OCI-LY3 (cell line): Measurements from ENCODE around the gene PKD1L1.

Experiments used
- H2AFZ ChIP-seq: fragments of 200-600, 300-600 bp; shearing (Covaris generic); 2 replicates; pipeline ENCODE4 v1.6.0; 2014; ENCODE audit warnings: antibody characterized with exemption, low read depth, low read length
- H3K27ac ChIP-seq: fragments of 200-600, 300-600 bp; sonication (generic); 2 replicates; pipeline ENCODE4 v1.5.1; 2014; ENCODE audit warnings: mild to moderate bottlenecking, low read length, moderate library complexity, mixed read lengths
- H3K27me3 ChIP-seq: fragments of 200-600, 300-600 bp; sonication (generic); 2 replicates; pipeline ENCODE4 v1.6.1; 2014; ENCODE audit warnings: low read depth, low read length, mixed read lengths
- H3K36me3 ChIP-seq: fragments of 200-600, 300-600 bp; sonication (generic); replicated peaks from 2 replicates; pipeline ENCODE3; 2014; ENCODE audit warnings: low read depth, low read length, mixed read lengths
- H3K4me1 ChIP-seq: fragments of 300-600, 200-600 bp; sonication (generic); 2 replicates; pipeline ENCODE4 v1.6.1; 2014; ENCODE audit warnings: low read length, mixed read lengths
- H3K4me2 ChIP-seq: fragments of 200-600, 300-600 bp; sonication (generic); 2 replicates; pipeline ENCODE4 v1.6.1; 2014; ENCODE audit warnings: low read length, mixed read lengths
- H3K4me3 ChIP-seq: fragments of 300-600, 200-600 bp; sonication (generic); 2 replicates; pipeline ENCODE4 v1.5.1; 2014; ENCODE audit warnings: antibody characterized with exemption, mild to moderate bottlenecking, low read length, moderate library complexity
- H3K79me2 ChIP-seq: fragments of 300-600, 200-600 bp; shearing (Covaris generic); 2 replicates; pipeline ENCODE4 v1.6.1; 2014; ENCODE audit warnings: mild to moderate bottlenecking, low read length, mixed read lengths
- H3K9ac ChIP-seq: fragments of 300-600, 200-600 bp; shearing (Covaris generic); 2 replicates; pipeline ENCODE4 v1.6.0; 2014; ENCODE audit warnings: mild to moderate bottlenecking, low read length, moderate library complexity
- H3K9me3 ChIP-seq: fragments of 200-600, 300-600 bp; shearing (Covaris generic); 2 replicates; pipeline ENCODE4 v1.6.1; 2014; ENCODE audit warnings: low read length, mixed read lengths; ENCODE audit not compliant: insufficient read depth
- H4K20me1 ChIP-seq: fragments of 200-600, 300-600 bp; sonication (generic); 2 replicates; pipeline ENCODE4 v1.6.1; 2016; ENCODE audit warnings: low read length, mixed read lengths; ENCODE audit not compliant: insufficient read depth
- CTCF ChIP-seq: fragments of 200-600, 300-600 bp; sonication (generic); IDR thresholded peaks from 2 replicates; pipeline ENCODE4 v1.5.1; 2014; ENCODE audit warnings: antibody characterized with exemption, low read length, low read depth
- EZH2phosphoT487 ChIP-seq: fragments of 200-600 bp; shearing (Covaris generic); IDR thresholded peaks from 2 replicates; pipeline ENCODE4 v1.6.1; 2018; ENCODE audit warnings: antibody characterized with exemption, mixed run types, low read depth

PKD1L1 gene

GRCh38 chr7:47735431-47736345, 212.6 kb downstream of the PKD1L1 start:
- Histone ChIP-seq H3K4me1 (0 out of 2 replicates have a peak, but pooled peaks cover 3% of the 10 kb centered on the region), H3K4me2 (no peak overlapping the region), H3K27ac (no peak overlapping the region), H4K20me1 (no peaks in the 10 kb centered on the region), H3K9me3 (no peaks in the 10 kb centered on the region), H2AFZ (no peak overlapping the region), H3K4me3 (no peak overlapping the region), H3K36me3 (no peaks in the 10 kb centered on the region), H3K27me3 (peaks cover 48% of the 10 kb centered on the region), H3K9ac (no peak overlapping the region), H3K79me2 (no peaks in the 10 kb centered on the region)
- TF ChIP-seq EZH2phosphoT487 (no peak), CTCF (no peak)

DNA sequence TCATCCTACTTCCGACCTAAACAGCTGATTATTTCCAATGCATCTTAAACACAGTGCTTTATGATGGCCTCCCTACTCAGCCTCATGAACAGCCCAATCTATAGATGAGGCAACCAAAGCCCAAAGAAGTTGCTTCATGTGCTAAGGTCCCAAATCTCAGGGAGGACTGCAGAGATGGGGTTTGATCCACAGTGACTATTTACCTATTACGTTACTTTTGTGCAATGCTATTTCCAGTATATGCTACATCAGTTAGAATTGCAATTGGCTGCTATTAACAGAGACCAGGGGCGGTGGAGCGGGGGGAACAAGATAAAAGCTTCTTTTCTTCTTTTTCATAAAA, 213.3 kb downstream of the PKD1L1 start:
- no peak overlapping the region for H2AFZ ChIP-seq
- no peaks in the 10 kb centered on the region for H3K79me2 ChIP-seq
- H3K9ac ChIP-seq = no peak overlapping the region
- peaks cover 54% of the 10 kb centered on the region for H3K27me3 ChIP-seq
- H3K4me1 ChIP-seq = 0 out of 2 replicates have a peak, but pooled peaks cover 3% of the 10 kb centered on the region
- no peaks in the 10 kb centered on the region for H3K9me3 ChIP-seq
- no peak overlapping the region for H3K4me2 ChIP-seq
- H3K4me3 ChIP-seq = no peak overlapping the region
- no peaks in the 10 kb centered on the region for H3K36me3 ChIP-seq
- no peak overlapping the region for H3K27ac ChIP-seq
- H4K20me1 ChIP-seq = no peaks in the 10 kb centered on the region
- TF ChIP-seq CTCF (no peak), EZH2phosphoT487 (no peak)

DNA sequence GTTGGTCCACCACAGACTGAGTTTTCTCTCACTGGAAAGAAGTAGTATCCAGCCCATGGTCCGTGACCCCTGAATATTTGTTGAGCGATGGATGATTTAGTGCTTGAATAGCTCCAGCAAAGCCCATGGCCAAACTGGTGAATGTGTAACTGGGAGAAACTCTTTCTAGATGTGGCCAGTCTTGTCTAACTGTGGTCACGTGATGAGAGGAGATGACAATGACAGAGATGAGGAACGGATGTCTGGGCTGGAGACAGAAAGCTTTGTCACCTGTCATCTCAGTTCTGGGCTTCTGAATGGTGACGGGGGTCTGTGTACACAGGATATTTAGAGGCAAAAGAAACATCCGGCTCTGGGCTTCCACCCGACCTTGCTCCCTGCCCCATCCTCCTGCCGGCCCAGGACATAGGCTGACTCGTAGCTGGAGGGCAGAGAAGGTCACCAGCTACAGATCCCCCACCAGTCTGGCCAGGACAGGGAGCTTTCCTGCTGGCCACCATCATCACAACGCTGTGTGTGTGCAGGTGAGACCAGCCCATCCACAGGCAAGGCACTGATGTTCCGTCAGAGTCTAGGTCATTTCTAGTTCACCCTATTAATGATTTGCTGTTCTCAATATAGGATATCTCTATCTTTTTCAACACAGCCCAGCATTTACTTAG, 213.8 kb downstream of the PKD1L1 start:
- H2AFZ ChIP-seq = no peak overlapping the region
- no peaks in the 10 kb centered on the region for H3K9me3 ChIP-seq
- H3K27ac ChIP-seq = no peak overlapping the region

More for the DNA sequence above, 213.8 kb downstream of the PKD1L1 start:
- 0 out of 2 replicates have a peak, but pooled peaks cover 3% of the 10 kb centered on the region for H3K4me1 ChIP-seq
- no peak overlapping the region for H3K4me3 ChIP-seq
- no peak overlapping the region for H3K9ac ChIP-seq
- no peaks in the 10 kb centered on the region for H3K79me2 ChIP-seq
- no peak overlapping the region for H3K4me2 ChIP-seq
- H3K27me3 ChIP-seq = peaks cover 55% of the 10 kb centered on the region
- TF ChIP-seq CTCF (no peak), EZH2phosphoT487 (no peak)
- no peaks in the 10 kb centered on the region for H3K36me3 ChIP-seq
- no peaks in the 10 kb centered on the region for H4K20me1 ChIP-seq
